Vagina (tissue), 2 donors: ENCODE results near the gene BRINP2.

Source experiments
- POLR2AphosphoS5 ChIP-seq, 2 donors: sonication (generic); formaldehyde crosslinking; IDR thresholded peaks; one replicate each; pipeline ENCODE4 v1.9.0; 2017; ENCODE audit warnings: antibody characterized with exemption in 2 of 2, mild to moderate bottlenecking in 2 of 2, low read depth in 1 of 2; ENCODE audit not compliant: insufficient read depth in 1 of 2
- TF ChIP-seq, protein P1 (sequence below), 3 experiments: fragments of 450-650 bp in 2 of 3; fragments of 200-600 bp in 1 of 3; sonication (generic) in 1 of 3; IDR thresholded peaks; one replicate each; pipeline ENCODE4 v1.5.1; 2017 to 2019; ENCODE audit warnings: antibody characterized with exemption in 3 of 3, mild to moderate bottlenecking in 2 of 3, moderate library complexity in 2 of 3

DNA sequence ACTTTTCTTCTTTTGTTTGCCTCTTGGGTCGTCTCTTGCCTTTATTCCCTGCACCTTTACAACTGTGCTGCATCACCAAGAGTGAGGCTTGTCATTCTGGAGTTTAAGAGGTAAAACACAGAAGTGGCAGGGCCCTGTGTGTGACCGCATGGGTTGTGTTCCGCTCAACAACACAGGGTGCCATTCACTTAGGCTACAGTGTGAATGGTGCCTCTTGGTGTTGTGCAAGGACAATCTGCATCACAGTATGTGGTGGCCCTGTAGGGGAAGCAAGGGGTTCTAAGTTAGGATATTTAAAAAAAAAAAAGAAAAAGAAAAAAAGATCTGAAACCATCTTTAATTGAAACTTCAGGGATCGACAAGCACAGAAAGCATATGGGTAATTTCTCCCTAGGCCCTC lies 38.2 kb downstream of the BRINP2 start:
- TF ChIP-seq, protein P1, sequence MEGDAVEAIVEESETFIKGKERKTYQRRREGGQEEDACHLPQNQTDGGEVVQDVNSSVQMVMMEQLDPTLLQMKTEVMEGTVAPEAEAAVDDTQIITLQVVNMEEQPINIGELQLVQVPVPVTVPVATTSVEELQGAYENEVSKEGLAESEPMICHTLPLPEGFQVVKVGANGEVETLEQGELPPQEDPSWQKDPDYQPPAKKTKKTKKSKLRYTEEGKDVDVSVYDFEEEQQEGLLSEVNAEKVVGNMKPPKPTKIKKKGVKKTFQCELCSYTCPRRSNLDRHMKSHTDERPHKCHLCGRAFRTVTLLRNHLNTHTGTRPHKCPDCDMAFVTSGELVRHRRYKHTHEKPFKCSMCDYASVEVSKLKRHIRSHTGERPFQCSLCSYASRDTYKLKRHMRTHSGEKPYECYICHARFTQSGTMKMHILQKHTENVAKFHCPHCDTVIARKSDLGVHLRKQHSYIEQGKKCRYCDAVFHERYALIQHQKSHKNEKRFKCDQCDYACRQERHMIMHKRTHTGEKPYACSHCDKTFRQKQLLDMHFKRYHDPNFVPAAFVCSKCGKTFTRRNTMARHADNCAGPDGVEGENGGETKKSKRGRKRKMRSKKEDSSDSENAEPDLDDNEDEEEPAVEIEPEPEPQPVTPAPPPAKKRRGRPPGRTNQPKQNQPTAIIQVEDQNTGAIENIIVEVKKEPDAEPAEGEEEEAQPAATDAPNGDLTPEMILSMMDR (IDR thresholded peaks at IDR 0.05) = no peak
- TF ChIP-seq POLR2AphosphoS5 (IDR thresholded peaks at IDR 0.05; ENCODE audit: insufficient read depth in 1 of 2, low read depth in 1 of 2) = no peak
